SK-N-SH (cell line): ENCODE results near the gene TUBA8.

ENCODE experiments used
- EP300 ChIP-seq, 2 experiments: IDR thresholded peaks; 2 replicates each; pipeline versions ENCODE4 v1.4.0 to v1.6.1; 2012; ENCODE audit warnings: borderline replicate concordance in 1 of 2, low read depth in 1 of 2, low read length in 1 of 2
- EZH2phosphoT487 ChIP-seq: fragments of 200-600 bp; sonication (generic); IDR thresholded peaks from 2 replicates; pipeline ENCODE4 v1.6.1; 2017; ENCODE audit warnings: low read depth, mixed run types, mild to moderate bottlenecking, antibody characterized with exemption, moderate library complexity, borderline replicate concordance
- FOXM1 ChIP-seq: IDR thresholded peaks from 2 replicates; pipeline ENCODE4 v1.4.0; 2012; ENCODE audit warnings: low read depth, mild to moderate bottlenecking
- GABPA ChIP-seq: IDR thresholded peaks from 2 replicates; pipeline ENCODE4 v1.4.0; 2012; ENCODE audit warnings: low read depth, mild to moderate bottlenecking
- JUND ChIP-seq: IDR thresholded peaks from 2 replicates; pipeline ENCODE4 v1.4.0; 2012
- POLR2AphosphoS5 ChIP-seq: IDR thresholded peaks from 2 replicates; pipeline ENCODE4 v1.6.1; 2012; ENCODE audit warnings: low read depth, low read length
- RFX5 ChIP-seq: IDR thresholded peaks from 2 replicates; pipeline ENCODE4 v1.6.1; 2012; ENCODE audit warnings: mild to moderate bottlenecking, improper control_type of control experiment, low read length
- TAF1 ChIP-seq: IDR thresholded peaks from 2 replicates; pipeline ENCODE4 v1.6.1; 2012; ENCODE audit warnings: low read depth, mild to moderate bottlenecking, low read length, moderate library complexity, borderline replicate concordance
- YY1 ChIP-seq: IDR thresholded peaks from 2 replicates; pipeline ENCODE4 v1.4.0; 2012; ENCODE audit warnings: low read depth, mild to moderate bottlenecking
- TF ChIP-seq, protein P1 (sequence below): fragments of 200-600 bp; sonication (generic); IDR thresholded peaks from 2 replicates; pipeline ENCODE4 v1.6.1; 2017; ENCODE audit warnings: antibody characterized with exemption, mild to moderate bottlenecking, moderate library complexity
- TF ChIP-seq, protein P2 (sequence below): IDR thresholded peaks from 2 replicates; pipeline ENCODE4 v1.6.1; 2012; ENCODE audit warnings: mild to moderate bottlenecking, low read depth, low read length, moderate library complexity
- TF ChIP-seq, protein P3 (sequence below): IDR thresholded peaks from 2 replicates; pipeline ENCODE4 v1.4.0; 2012; ENCODE audit warnings: low read depth
- TF ChIP-seq, protein P4 (sequence below): fragments of 150-350 bp; IDR thresholded peaks from 2 replicates; pipeline ENCODE4 v1.6.1; 2017; ENCODE audit warnings: antibody characterized with exemption, low read length, low read depth, borderline replicate concordance
- TF ChIP-seq, protein P5 (sequence below): IDR thresholded peaks from 2 replicates; pipeline ENCODE4 v1.4.0; 2012; ENCODE audit warnings: low read depth, borderline replicate concordance

DNA sequence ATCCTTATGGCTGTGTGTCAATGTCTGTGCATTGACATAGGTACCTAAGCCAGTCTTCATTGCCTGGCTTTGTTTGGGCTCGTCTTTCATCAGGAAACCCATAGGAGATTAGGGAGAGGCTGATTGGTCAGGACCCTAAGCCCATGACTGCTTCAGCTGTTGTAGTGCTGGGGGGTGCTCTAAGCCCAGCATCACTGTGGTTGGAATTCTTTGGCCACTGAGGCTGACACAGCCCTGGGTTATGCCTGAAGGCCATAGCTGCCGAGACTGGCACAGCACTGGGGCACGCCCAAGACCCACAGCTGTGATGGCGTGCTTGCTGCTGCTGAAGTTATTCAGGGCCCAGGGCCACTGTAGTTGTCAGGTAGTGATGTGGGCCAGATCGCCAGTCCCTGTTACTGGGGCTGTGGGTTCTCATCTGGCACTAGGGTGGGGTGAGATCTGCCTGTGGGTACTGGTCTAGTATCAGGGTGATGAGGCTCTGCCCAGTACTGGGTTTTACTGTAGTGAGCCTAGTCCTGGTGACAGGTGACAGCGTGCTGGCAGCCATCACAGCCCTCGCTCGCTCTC, 44.3 kb downstream of the TUBA8 start:
- TF ChIP-seq, protein P1, sequence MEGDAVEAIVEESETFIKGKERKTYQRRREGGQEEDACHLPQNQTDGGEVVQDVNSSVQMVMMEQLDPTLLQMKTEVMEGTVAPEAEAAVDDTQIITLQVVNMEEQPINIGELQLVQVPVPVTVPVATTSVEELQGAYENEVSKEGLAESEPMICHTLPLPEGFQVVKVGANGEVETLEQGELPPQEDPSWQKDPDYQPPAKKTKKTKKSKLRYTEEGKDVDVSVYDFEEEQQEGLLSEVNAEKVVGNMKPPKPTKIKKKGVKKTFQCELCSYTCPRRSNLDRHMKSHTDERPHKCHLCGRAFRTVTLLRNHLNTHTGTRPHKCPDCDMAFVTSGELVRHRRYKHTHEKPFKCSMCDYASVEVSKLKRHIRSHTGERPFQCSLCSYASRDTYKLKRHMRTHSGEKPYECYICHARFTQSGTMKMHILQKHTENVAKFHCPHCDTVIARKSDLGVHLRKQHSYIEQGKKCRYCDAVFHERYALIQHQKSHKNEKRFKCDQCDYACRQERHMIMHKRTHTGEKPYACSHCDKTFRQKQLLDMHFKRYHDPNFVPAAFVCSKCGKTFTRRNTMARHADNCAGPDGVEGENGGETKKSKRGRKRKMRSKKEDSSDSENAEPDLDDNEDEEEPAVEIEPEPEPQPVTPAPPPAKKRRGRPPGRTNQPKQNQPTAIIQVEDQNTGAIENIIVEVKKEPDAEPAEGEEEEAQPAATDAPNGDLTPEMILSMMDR = no peak
- TF ChIP-seq RFX5 = no peak
- TF ChIP-seq FOXM1 = no peak
- TF ChIP-seq JUND = no peak
- no peak for TF ChIP-seq POLR2AphosphoS5
- TF ChIP-seq YY1 = no peak
- TF ChIP-seq EZH2phosphoT487 = no peak
- no peak for TF ChIP-seq TAF1
- TF ChIP-seq GABPA = no peak
- TF ChIP-seq, protein P2, sequence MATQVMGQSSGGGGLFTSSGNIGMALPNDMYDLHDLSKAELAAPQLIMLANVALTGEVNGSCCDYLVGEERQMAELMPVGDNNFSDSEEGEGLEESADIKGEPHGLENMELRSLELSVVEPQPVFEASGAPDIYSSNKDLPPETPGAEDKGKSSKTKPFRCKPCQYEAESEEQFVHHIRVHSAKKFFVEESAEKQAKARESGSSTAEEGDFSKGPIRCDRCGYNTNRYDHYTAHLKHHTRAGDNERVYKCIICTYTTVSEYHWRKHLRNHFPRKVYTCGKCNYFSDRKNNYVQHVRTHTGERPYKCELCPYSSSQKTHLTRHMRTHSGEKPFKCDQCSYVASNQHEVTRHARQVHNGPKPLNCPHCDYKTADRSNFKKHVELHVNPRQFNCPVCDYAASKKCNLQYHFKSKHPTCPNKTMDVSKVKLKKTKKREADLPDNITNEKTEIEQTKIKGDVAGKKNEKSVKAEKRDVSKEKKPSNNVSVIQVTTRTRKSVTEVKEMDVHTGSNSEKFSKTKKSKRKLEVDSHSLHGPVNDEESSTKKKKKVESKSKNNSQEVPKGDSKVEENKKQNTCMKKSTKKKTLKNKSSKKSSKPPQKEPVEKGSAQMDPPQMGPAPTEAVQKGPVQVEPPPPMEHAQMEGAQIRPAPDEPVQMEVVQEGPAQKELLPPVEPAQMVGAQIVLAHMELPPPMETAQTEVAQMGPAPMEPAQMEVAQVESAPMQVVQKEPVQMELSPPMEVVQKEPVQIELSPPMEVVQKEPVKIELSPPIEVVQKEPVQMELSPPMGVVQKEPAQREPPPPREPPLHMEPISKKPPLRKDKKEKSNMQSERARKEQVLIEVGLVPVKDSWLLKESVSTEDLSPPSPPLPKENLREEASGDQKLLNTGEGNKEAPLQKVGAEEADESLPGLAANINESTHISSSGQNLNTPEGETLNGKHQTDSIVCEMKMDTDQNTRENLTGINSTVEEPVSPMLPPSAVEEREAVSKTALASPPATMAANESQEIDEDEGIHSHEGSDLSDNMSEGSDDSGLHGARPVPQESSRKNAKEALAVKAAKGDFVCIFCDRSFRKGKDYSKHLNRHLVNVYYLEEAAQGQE = no peak
- TF ChIP-seq, protein P3, sequence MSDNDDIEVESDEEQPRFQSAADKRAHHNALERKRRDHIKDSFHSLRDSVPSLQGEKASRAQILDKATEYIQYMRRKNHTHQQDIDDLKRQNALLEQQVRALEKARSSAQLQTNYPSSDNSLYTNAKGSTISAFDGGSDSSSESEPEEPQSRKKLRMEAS = no peak
- TF ChIP-seq EP300 (IDR thresholded peaks at IDR 0.05; ENCODE audit: borderline replicate concordance in 1 of 2, low read depth in 1 of 2, low read length in 1 of 2) = no peak
- TF ChIP-seq, protein P4, sequence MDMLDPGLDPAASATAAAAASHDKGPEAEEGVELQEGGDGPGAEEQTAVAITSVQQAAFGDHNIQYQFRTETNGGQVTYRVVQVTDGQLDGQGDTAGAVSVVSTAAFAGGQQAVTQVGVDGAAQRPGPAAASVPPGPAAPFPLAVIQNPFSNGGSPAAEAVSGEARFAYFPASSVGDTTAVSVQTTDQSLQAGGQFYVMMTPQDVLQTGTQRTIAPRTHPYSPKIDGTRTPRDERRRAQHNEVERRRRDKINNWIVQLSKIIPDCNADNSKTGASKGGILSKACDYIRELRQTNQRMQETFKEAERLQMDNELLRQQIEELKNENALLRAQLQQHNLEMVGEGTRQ = no peak
- TF ChIP-seq, protein P5, sequence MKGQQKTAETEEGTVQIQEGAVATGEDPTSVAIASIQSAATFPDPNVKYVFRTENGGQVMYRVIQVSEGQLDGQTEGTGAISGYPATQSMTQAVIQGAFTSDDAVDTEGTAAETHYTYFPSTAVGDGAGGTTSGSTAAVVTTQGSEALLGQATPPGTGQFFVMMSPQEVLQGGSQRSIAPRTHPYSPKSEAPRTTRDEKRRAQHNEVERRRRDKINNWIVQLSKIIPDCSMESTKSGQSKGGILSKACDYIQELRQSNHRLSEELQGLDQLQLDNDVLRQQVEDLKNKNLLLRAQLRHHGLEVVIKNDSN = no peak
